Panc1 (cell line): ENCODE results near the gene JPH2.

Experiments
- POLR2AphosphoS5 ChIP-seq: IDR thresholded peaks from 2 replicates; pipeline ENCODE4 v1.6.1; 2012; ENCODE audit warnings: mild to moderate bottlenecking, low read depth, low read length, moderate library complexity
- TF ChIP-seq, protein P1 (sequence below): fragments of 450-650 bp; IDR thresholded peaks from 2 replicates; pipeline ENCODE4 v1.5.1; 2017; ENCODE audit warnings: mild to moderate bottlenecking

DNA sequence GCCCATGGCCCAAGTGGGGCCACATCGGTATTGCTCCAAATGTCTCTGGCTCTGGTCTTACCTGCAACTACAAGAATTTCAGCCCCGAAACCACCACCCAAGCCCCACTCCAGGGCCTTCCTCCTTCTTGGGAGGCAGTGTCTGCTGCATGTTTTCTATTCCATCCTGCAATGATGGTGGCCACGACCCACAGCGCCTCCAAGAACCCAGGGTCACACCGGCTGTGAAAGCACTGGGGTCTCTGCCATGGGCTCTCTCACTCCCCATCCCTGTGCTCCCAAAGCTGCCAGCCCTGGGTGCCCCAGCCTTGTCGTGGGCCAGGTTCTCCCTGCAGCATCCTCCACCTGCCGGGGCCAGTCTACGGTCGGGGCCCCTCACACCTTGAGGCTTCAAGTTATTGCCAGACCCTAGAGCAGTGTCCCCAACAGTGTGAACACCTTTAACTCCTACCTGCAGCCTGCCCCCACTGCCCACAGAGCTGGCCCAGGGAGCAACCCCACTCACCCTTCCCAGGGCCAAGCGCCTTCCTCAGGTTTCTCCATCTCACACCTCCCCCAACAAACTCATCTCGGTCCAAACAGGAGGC lies 115.4 kb downstream of the JPH2 start:
- TF ChIP-seq, protein P1, sequence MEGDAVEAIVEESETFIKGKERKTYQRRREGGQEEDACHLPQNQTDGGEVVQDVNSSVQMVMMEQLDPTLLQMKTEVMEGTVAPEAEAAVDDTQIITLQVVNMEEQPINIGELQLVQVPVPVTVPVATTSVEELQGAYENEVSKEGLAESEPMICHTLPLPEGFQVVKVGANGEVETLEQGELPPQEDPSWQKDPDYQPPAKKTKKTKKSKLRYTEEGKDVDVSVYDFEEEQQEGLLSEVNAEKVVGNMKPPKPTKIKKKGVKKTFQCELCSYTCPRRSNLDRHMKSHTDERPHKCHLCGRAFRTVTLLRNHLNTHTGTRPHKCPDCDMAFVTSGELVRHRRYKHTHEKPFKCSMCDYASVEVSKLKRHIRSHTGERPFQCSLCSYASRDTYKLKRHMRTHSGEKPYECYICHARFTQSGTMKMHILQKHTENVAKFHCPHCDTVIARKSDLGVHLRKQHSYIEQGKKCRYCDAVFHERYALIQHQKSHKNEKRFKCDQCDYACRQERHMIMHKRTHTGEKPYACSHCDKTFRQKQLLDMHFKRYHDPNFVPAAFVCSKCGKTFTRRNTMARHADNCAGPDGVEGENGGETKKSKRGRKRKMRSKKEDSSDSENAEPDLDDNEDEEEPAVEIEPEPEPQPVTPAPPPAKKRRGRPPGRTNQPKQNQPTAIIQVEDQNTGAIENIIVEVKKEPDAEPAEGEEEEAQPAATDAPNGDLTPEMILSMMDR: no peak
- no peak for TF ChIP-seq POLR2AphosphoS5
